HG02943 (cell line): ENCODE results near the gene SPHK2.
"Not testable (repeated sequence)": the region's sequence is repeated elsewhere in the genome, so short reads cannot be mapped to it uniquely, and the experiment has no call there.

Source experiments
- ATAC-seq: cut with Tn5 transposase; IDR thresholded peaks from one replicate; pipeline ENCODE4 v1.9.1; 2021; ENCODE audit warnings: mild to moderate bottlenecking, low read depth, moderate library complexity; ENCODE audit not compliant: unreplicated experiment

SPHK2 gene

GRCh38 chr19:48656840-48657474 lies 37.7 kb downstream of the SPHK2 start:
- ATAC-seq, result no peak

GRCh38 chr19:48657828-48658227 lies 38.5 kb downstream of the SPHK2 start:
- not testable (repeated sequence) for ATAC-seq

- no peak for ATAC-seq
Measured at GRCh38 chr19:48658483-48658882, 39.2 kb downstream of the SPHK2 start.

- ATAC-seq, result no peak
Measured at GRCh38 chr19:48659768-48660167, 40.5 kb downstream of the SPHK2 start.

GRCh38 chr19:48660852-48661710 lies 41.8 kb downstream of the SPHK2 start:
- ATAC-seq, result no peak

GRCh38 chr19:48661711-48662090 lies 42.4 kb downstream of the SPHK2 start:
- no peak for ATAC-seq

- no peak for ATAC-seq
Measured at GRCh38 chr19:48663667-48664066, 44.4 kb downstream of the SPHK2 start.

- no peak for ATAC-seq
Measured at GRCh38 chr19:48664476-48664875, 45.2 kb downstream of the SPHK2 start.

- ATAC-seq, result no peak
Measured at GRCh38 chr19:48665786-48666185, 46.5 kb downstream of the SPHK2 start.

GRCh38 chr19:48668332-48668731 lies 49.0 kb downstream of the SPHK2 start:
- no peak for ATAC-seq

GRCh38 chr19:48668761-48669160 lies 49.5 kb downstream of the SPHK2 start:
- ATAC-seq, result no peak

GRCh38 chr19:48669903-48670668 lies 50.8 kb downstream of the SPHK2 start:
- no peak for ATAC-seq

- no peak for ATAC-seq
Measured at GRCh38 chr19:48670699-48671445, 51.6 kb downstream of the SPHK2 start.

- no peak for ATAC-seq
Measured at GRCh38 chr19:48671446-48671995, 52.2 kb downstream of the SPHK2 start.

GRCh38 chr19:48672994-48673393 lies 53.7 kb downstream of the SPHK2 start, which contains the start of gene NTN5:
Gene NTN5, minus strand, starts transcription at chr19:48673017. Its CDS starts 2,031 bp downstream, at chr19:48670986.
- ATAC-seq, result no peak

- no peak for ATAC-seq
Measured at GRCh38 chr19:48673436-48674100, 54.3 kb downstream of the SPHK2 start.

GRCh38 chr19:48674216-48674809 lies 55.0 kb downstream of the SPHK2 start:
- no peak for ATAC-seq

GRCh38 chr19:48674921-48675824 lies 55.9 kb downstream of the SPHK2 start:
- no peak for ATAC-seq
